Astrocyte (in vitro differentiated cells and primary cell): ENCODE data around the gene ARHGAP4.

Source experiments
- CTCF ChIP-seq: IDR thresholded peaks from 2 replicates; pipeline ENCODE4 v1.5.1; 2011; ENCODE audit warnings: low read depth, mild to moderate bottlenecking, inconsistent platforms, low read length, moderate library complexity; ENCODE audit not compliant: insufficient read depth
- EZH2 ChIP-seq: IDR thresholded peaks from 2 replicates; pipeline ENCODE4 v1.6.1; 2012; ENCODE audit warnings: mild to moderate bottlenecking, low read length, inconsistent platforms; ENCODE audit not compliant: insufficient read depth

- TF ChIP-seq CTCF (no peak), EZH2 (no peak)
Observed at GRCh38 chrX:153882086-153882498, 44.0 kb downstream of the ARHGAP4 start.
